Germinal center (tissue), 1 donor: Measurements from ENCODE around the gene NUP62.
"Not testable (repeated sequence)": the region's sequence is repeated elsewhere in the genome, so short reads cannot be mapped to it uniquely, and the experiment has no call there.

Experiments
- DNase-seq: peaks from one replicate; pipeline ENCODE4 v3.0.0; 2012; ENCODE audit warnings: mixed read lengths, low spot score

The NUP62 gene

DNA sequence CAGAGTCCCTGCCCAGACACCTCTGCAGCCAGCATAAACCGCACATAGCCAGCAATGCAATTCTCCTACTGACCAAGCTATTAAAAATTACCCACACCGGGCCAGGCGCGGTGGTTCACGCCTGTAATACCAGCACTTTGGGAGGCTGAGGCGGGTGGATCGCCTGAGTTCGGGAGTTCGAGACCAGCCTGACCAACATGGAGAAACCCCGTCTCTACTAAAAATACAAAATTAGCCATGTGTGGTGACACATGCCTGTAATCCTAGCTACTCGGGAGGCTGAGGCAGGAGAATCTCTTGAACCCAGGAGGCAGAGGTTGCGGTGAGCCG, 4.5 kb downstream of the NUP62 start:
- DNase-seq = not testable (repeated sequence)

DNA sequence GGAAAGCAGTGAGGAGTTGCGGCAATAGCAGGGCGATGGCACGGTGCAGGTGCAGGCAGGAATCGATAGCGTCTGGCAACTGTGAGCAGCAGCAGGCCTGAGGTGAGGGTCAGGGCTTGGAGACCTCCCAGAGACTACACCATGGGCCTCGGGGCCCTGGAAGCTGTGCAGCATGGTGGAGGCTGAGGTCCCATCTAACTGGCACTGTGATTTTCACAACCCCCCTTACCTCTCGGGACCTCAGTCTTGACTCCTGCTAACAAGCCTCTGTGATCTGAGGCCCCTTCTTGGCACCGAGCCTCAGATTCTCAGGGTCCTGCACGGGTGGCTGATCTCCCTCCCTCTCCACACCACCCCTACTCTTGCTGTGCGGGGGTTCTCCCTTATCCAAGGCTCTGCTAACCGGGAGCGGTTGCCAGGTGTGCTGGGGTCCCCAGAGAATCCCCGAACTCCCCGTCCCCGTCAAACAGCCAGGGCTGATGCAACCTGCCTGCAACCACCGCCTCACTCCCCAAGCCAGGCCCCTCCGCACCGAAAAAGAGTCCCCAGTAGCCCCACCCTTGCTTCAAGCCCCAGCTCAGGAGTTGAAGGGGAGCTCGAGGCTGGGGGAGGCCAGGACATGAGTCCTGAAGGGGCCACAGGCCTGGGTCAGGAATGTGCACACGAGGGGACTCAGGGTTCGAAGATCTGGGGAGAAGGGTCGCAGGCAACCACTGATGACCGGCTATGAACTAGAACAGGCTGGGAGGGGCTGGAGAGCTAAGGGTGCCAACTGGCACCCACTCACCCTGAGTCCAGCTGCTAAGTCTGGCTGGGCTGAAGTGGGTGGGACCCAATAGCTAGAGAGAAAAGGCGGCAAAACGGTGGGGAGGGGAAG, 5.1 kb downstream of the NUP62 start:
- DNase-seq = no peak

- DNase-seq = no peak
Measured at GRCh38 chr19:49923055-49924003, 6.0 kb downstream of the NUP62 start.

DNA sequence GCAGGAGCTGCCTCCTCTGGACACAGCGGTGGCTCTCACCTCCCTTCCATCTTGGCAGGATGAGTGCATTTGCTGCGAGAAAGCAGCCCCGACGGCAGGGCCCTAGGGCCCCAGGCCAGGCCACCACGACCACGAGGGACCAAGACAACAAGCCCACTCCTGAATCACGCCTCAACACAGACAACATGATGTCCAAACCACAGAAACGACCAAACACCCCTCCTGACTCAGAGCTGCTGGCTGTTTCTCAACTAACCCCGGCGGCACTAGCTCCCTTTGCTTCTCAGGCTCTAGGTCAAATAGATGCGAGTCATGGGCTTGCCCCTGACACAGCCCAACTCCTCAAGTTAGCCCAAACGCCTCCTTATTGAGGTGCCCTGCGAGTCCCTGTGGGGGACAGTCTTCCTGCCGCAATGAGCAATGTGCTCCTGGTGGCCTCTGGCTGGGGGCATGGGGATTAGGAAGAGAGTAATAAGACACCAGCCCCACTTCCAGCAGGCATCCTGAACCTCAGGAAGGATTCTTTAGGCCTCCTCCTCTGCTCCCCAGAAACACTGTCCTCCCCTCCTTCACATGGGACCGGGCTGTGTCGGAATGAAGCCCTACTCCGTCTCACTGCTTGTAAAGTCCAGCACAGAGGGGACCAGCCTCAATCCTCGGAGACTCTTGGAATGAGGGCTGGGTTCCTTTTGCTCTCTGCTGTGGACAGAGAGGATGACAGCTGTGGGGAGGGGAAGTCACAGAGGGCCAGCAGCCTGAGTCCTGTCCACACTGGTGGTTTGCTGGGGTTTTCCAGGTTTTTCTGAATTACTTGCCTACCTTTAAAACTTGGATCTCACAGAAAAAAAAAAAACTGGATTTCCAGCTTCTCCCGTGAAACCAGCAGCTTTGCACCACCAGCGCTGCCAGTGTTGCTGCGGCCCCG, 7.2 kb downstream of the NUP62 start:
- no peak for DNase-seq

DNA sequence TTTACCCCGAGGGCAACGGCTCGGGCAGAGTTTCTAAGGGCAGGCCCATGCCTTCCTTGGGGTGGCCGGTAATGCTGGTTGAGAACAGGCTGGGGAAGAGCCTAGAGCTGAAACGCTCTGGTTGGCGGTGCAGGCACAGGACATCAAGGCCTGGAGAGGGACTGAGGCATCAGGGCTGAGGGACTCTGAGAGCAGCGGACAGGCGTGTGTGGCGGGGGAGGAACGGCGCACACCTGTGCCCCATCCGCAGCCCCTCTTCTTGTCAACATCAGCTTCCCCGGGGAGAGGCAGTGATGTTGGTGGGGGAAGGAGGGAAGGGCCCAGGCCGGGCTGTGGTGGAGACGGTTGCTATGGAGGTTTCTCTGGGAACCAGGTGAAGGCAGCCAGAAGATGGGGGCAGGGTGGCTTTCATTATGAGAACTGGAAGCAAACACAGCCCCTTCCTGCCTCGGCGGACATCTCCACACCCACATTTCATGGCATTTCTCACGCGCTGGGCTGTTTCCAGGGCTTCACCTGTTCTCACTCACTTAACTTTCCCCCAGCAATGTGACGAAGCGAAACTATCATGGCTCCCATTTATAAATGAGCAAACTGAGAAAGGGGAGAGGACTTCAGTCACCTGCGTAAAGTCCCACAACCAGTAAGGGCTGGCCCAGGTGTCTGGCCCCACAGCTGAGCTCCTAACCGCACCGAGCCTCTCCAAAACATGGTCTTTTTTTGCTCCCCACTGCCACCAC, 8.5 kb downstream of the NUP62 start:
- DNase-seq = no peak

DNA sequence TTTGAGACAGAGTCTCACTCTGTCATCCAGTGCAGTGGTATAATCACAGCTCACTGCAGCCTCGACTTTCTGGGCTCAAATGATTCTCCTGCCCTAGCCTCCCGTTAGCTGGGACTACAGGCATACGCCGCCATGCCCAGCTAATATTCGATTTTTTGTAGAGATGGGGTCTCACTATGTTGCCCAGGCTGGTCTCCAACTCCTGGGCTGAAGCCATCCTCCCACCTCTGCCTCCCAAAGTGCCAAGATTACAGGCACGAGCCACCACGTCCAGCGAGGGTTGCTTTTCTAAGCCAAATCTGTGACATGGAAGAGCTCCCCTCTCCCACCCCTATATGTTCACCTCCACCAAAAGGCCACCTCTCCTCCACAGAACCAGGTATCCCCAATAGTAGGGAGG, 11.2 kb downstream of the NUP62 start:
- DNase-seq = no peak

GRCh38 chr19:49916839-49917733, 12.2 kb downstream of the NUP62 start:
- no peak for DNase-seq

DNA sequence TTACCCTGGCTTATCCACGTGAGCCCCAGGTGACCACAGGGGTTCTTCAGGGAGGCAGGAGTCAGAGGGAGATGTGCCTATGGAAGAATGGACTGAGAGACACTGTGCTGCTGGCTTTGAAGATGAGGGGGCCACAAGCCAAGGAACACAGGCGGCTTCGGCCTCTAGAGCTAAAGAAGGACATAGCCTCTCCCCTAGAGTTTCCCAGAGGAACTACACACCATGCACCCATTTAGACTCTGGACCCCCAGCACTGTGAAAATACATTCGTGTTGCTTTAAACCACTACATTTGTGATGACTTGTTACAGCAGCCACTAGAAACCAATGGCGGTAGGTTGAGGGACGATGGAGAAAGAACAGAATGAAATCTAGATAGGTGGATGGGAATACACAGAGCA, 14.0 kb downstream of the NUP62 start:
- DNase-seq = no peak

GRCh38 chr19:49913720-49914119, 15.6 kb downstream of the NUP62 start:
- no peak for DNase-seq

DNA sequence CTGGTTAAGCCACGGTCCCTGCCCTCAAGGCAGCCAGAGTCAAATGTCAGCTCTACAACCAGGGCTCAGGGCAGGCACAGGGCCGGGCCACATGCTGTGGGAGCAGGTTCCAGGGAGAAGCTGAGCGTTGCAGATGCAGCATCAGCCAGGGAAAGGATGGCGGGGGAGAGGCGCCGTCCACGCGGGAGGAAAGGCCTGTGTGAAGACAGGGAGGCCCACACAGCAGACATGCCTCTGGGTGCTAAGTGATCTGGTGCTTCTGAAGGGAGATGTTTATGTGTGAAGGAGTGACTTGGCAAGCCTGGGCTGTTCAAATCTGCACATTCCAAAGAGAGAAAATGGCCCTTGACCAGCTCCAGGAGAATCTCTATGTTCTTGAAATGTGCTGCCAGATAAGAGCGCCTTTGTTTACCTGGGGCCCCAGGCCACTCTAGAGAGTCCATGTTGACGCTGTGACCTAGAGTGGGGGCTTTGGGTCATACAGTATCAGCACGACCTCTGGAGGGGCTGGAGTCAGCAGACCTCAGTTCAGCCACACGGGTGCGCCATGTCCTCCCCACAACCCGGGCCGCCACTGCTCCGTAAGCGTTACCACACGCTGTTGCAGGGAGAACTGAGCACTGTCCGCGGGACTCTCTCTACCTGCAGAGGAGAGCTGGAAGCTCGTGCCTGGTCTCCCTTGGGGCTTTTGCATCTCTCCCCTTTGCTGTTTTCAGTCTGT, 16.2 kb downstream of the NUP62 start:
- no peak for DNase-seq

GRCh38 chr19:49911381-49912145, 17.7 kb downstream of the NUP62 start:
- no peak for DNase-seq

DNA sequence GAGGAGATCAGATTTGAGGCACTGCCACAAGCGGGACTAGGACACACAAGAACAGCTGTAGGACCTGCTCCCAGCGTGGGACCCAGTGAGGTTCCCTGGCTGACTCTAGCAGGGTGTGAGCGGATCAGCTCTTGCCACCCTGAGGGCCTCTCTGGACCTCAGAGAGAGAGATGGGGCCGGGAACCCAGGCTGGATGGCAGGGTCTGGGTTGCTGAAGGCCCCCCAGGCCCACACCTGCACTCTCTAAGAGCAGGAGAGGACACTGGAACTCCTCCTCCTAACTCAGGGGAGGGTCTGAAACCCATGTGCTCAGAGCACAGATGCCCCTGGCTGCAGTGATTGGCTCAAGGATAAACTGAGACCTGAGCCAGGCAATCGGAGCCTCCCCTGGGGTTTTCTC, 19.1 kb downstream of the NUP62 start:
- DNase-seq = no peak

- no peak for DNase-seq
Measured at GRCh38 chr19:49908480-49909420, 20.6 kb downstream of the NUP62 start.

DNA sequence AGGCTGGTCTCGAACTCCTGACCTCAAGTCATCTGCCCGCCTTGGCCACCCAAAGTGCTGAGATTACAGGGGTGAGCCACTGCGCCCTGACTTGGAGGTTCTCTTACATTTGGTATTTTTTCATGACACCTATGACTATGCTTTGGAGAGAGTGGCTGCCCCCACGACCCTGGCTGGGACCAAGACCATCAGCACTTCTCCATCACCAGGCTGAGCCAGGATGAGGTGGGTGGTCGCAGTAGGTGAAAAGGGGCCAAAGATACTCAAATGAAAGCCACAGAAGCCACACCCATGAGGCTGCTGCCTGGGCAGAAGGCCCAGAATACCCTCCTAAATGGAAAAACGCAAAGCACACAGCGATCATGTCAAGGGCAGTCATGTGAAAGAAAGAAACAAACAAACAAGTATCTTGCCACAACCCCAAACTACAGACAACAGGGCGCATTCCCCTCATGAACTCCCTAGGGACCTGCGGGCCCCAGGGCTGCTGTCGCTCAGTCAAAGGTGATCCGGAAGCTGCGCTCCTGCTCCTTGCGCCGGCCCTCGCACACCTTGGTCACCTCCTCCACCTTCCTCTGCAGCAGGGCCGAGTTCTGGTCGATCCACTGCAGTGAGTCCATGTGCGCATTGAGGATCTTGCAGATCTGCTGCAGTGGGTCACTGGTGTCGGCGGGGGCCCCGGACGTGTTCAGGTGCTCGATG, 21.4 kb downstream of the NUP62 start:
- DNase-seq = peak; percentile 70

DNA sequence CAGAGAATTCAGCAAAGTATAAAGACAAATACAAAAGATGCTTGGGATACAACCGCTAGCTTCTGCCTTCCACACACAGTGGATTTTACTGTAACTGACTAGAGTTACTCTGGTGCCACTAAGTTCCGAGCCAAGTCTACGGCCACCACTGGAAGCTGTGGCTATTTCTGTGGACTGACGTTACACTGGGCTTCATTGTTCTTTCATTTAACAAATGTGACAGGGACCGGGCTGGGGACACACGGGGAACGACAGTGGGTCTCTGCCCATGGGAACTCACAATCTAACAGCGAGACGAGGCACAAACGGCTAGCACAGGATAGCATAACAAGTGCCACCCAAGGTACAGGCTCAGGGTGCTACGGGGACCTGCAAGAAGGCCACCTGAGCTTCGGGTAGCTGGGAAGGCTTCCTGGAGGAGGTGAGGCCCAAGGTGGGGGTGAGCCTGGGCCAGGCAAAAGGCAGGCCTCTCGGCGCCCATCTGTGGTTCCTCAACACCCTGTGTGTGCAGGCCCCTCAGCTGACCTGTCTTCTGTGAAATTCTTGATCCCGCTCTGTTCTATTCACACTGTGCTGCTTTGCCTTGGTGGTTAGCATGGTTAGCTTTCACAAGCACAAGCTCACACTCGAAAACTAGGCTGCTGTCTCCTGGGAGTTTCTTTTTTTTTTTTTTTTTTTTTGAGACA, 22.3 kb downstream of the NUP62 start:
- no peak for DNase-seq

GRCh38 chr19:49904136-49904535, 25.2 kb downstream of the NUP62 start:
- no peak for DNase-seq
